ENCODE data around the gene MBD4.

DNA sequence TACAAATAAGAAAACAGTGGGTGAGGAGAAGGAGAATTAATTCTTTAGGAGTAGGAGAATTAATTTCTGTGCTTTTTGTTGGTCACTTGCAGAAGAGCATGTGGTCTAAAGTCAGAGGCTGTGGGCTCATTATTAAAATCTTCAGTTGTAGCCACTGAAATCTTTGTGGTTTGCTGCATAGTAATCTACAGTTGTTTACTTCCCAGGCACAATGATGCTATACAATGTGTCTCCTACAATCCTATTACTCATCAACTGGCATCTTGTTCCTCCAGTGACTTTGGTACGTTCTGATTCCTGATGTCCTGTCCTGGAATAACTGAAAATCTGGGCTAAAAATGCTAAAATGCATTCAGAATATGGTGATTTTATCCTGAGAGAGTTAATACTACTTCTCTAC is 21.3 kb upstream of the MBD4 start:
- TF ChIP-seq POLR2A (IDR thresholded peaks at IDR 0.05): no peak
- no peak for TF ChIP-seq CTCF (IDR thresholded peaks at IDR 0.05)
- TF ChIP-seq POLR2AphosphoS5 (IDR thresholded peaks at IDR 0.05): no peak
